CD4-positive, alpha-beta T cell (primary cell): ENCODE results near the gene TIPARP. TPM values are rescaled to one million over a fixed set of nuclear protein-coding genes. Genes with fewer than 3 reads are reported as not detected.
A peak's percentile ranks its signal among the peaks of the same experiment; 100 is the strongest.

ENCODE experiments used
- ATAC-seq: fragments of 200-7000 bp; cut with Tn5 transposase; one replicate; pipeline ENCODE4 v1.10.0; 2022; ENCODE audit warnings: mild to moderate bottlenecking; ENCODE audit not compliant: poor library complexity
- CTCF ChIA-PET: fragments of 350-600 bp; sonication (Branson Sonifier 250); formaldehyde crosslinking; loops from one replicate; lab custom pipeline; 2021; ENCODE audit warnings: antibody characterized with exemption, inconsistent platforms; lab: Charles Lee
- POLR2A ChIA-PET: fragments of 350-600 bp; sonication (Branson Sonifier 250); formaldehyde crosslinking; loops from one replicate; lab custom pipeline; 2021; ENCODE audit warnings: antibody characterized with exemption, inconsistent platforms; lab: Charles Lee
- DNase-seq, 14 experiments: peaks; one replicate each; pipeline ENCODE4 v3.0.0-alpha.2; 2013 to 2020; ENCODE audit warnings: mixed read lengths in 2 of 14
- H3K27ac ChIP-seq, 2 donors: one replicate each; pipeline versions ENCODE4 v1.5.1 to v1.7.0; 2013; ENCODE audit warnings: low read length in 2 of 2, low read depth in 1 of 2, mild to moderate bottlenecking in 1 of 2
- H3K27me3 ChIP-seq, 2 experiments: 1 replicate in 1 of 2; 2 replicates in 1 of 2; pipeline versions ENCODE4 v1.6.1 to v1.7.0; 2013; ENCODE audit warnings: low read length in 2 of 2, control low read depth in 1 of 2, mild to moderate bottlenecking in 1 of 2, moderate library complexity in 1 of 2; ENCODE audit not compliant: insufficient read depth in 2 of 2, control insufficient read depth in 1 of 2
- H3K36me3 ChIP-seq: one replicate; pipeline ENCODE4 v1.6.1; 2013; ENCODE audit warnings: low read length, control low read depth; ENCODE audit not compliant: insufficient read depth
- H3K4me1 ChIP-seq: one replicate; pipeline ENCODE4 v1.6.1; 2013; ENCODE audit warnings: low read length, control low read depth; ENCODE audit not compliant: insufficient read depth
- H3K4me3 ChIP-seq: one replicate; pipeline ENCODE4 v1.5.1; 2013; ENCODE audit warnings: mild to moderate bottlenecking, low read length, moderate library complexity
- H3K9me3 ChIP-seq, 2 experiments: 1 replicate in 1 of 2; 2 replicates in 1 of 2; pipeline versions ENCODE4 v1.6.1 to v1.7.0; 2013; ENCODE audit warnings: low read length in 2 of 2, mild to moderate bottlenecking in 2 of 2, control low read depth in 1 of 2, moderate library complexity in 1 of 2; ENCODE audit not compliant: control insufficient read depth in 1 of 2, insufficient read depth in 1 of 2
- H3K27ac Mint-ChIP-seq: one replicate; pipeline ENCODE4 v1.8.0; 2020; ENCODE audit warnings: mixed read lengths
- H3K27me3 Mint-ChIP-seq: one replicate; pipeline ENCODE4 v1.8.0; 2021; ENCODE audit warnings: mixed read lengths
- H3K36me3 Mint-ChIP-seq: one replicate; pipeline ENCODE4 v1.8.0; 2021; ENCODE audit warnings: low read depth, mixed read lengths
- H3K4me1 Mint-ChIP-seq: one replicate; pipeline ENCODE4 v1.8.0; 2021; ENCODE audit warnings: low read depth, mixed read lengths
- H3K4me3 Mint-ChIP-seq: one replicate; pipeline ENCODE4 v1.8.0; 2020; ENCODE audit warnings: mild to moderate bottlenecking, mixed read lengths
- H3K9me3 Mint-ChIP-seq: one replicate; pipeline ENCODE4 v1.8.0; 2020; ENCODE audit warnings: mixed read lengths
- CTCF ChIP-seq: fragments of 200-600 bp; IDR thresholded peaks from one replicate; pipeline ENCODE4 v1.8.0; 2022; ENCODE audit warnings: antibody characterized with exemption, mild to moderate bottlenecking
- intact Hi-C, 2 experiments: fragments of 100-400 bp; cut with DNase I in 1 of 2; cut with micrococcal nuclease in 1 of 2; formaldehyde crosslinking; loops; one replicate each; pipeline versions ENCODE4 v1.15.1 to v1.9.0; 2023 to 2025; cut with DNase I, micrococcal nuclease
- polyA plus RNA-seq, 2 donors: library from polyadenylated mRNA; unstranded; fragments of 120-200 nt; gene quantifications; one replicate each; pipeline ENCODE4 v1.2.1, GENCODE V29; 2013
- total RNA-seq, 174 experiments: library from RNA in 2 of 174; stranded (reverse) in 2 of 174; gene quantifications; one replicate each; pipeline ENCODE4 v1.2.3 and lab custom pipeline; 2021 to 2026

Gene TIPARP
- 100 to 1,000 TPM; 158 to 166 TPM for total RNA-seq
- 18.7 TPM for polyA plus RNA-seq (2013, experiment 1 of 2)
- 26.8 TPM for polyA plus RNA-seq (2013, experiment 2 of 2)
- 32.7 to 568 (median 186) reads per million in 172 experiments for total RNA-seq (lab: John Stamatoyannopoulos, UW)

- Histone ChIP-seq H3K27ac (peak within 1 kb of the TSS; percentile 68 to 93), H3K4me3 (peak within 1 kb of the TSS; percentile 85), H3K27me3 (no peaks in the 10 kb centered on the region), H3K9me3 (no peaks in the 10 kb centered on the region), H3K36me3 (peaks cover 17% of the 10 kb centered on the region), H3K4me1 (peaks cover 23% of the 10 kb centered on the region)
- H3K36me3 Mint-ChIP-seq = peaks cover 39% of the 10 kb centered on the region
- H3K27ac Mint-ChIP-seq = peak within 1 kb of the TSS; percentile 96
- peak within 1 kb of the TSS; percentile 93 for H3K4me3 Mint-ChIP-seq
- no peaks in the 10 kb centered on the region for H3K9me3 Mint-ChIP-seq
- H3K4me1 Mint-ChIP-seq = peaks cover 44% of the 10 kb centered on the region
- peak; percentile 63 for TF ChIP-seq CTCF
- ATAC-seq (peak; percentile 79), DNase-seq (peak; percentile 95 to 100 (median 99))
- no peaks in the 10 kb centered on the region for H3K27me3 Mint-ChIP-seq
- ChIA-PET CTCF (interaction anchor here (0.7 to 4.1 kb wide), 16 partner anchors 8 to 524 kb away, joined by 3 to 21 read pairs (median 4); partner anchors contain the start of gene SSR3), POLR2A (interaction anchor here (0.6 to 7.1 kb wide), 34 partner anchors 8 to 868 kb away, joined by 3 to 91 read pairs (median 4); partner anchors contain the start of genes C3orf33, CCNL1, SLC33A1 and SSR3)
- intact Hi-C loops = loop anchor here (1.0 to 5.0 kb wide), 10 partner anchors 72 to 817 kb away; partner anchors contain the start of gene SSR3 (in 2 of the 2)
Observed at GRCh38 chr3:156674046-156674910, at the start of gene TIPARP. Gene TIPARP, plus strand, starts transcription at chr3:156674590. Its CDS starts 3,108 bp downstream, at chr3:156677698.

GRCh38 chr3:156626104-156626503, 48.3 kb upstream of the TIPARP start:
- H3K9me3 ChIP-seq = no peaks in the 10 kb centered on the region
- DNase-seq = peak in 3 of 14 experiments; percentile 2 to 45 (median 7)
- Mint-ChIP-seq H3K27ac (no peak overlapping the region), H3K27me3 (no peaks in the 10 kb centered on the region), H3K4me1 (no peaks in the 10 kb centered on the region), H3K36me3 (no peaks in the 10 kb centered on the region), H3K4me3 (no peak overlapping the region), H3K9me3 (no peaks in the 10 kb centered on the region)
- H3K4me1 ChIP-seq = no peaks in the 10 kb centered on the region
- intact Hi-C loops = no loop called here
- no peak overlapping the region for H3K4me3 ChIP-seq
- ChIA-PET POLR2A (no interaction called here), CTCF (no interaction called here)
- H3K27ac ChIP-seq = no peak overlapping the region
- no peak for ATAC-seq
- no peaks in the 10 kb centered on the region for H3K27me3 ChIP-seq
- no peaks in the 10 kb centered on the region for H3K36me3 ChIP-seq
- no peak for TF ChIP-seq CTCF

GRCh38 chr3:156627946-156628569, 46.3 kb upstream of the TIPARP start:
- no peaks in the 10 kb centered on the region for H3K36me3 Mint-ChIP-seq
- DNase-seq = no peak
- ATAC-seq = no peak
- no peaks in the 10 kb centered on the region for H3K27me3 ChIP-seq
- no peak overlapping the region for H3K4me3 Mint-ChIP-seq
- H3K27ac Mint-ChIP-seq = no peak overlapping the region
- no peak overlapping the region for H3K27ac ChIP-seq
- no peaks in the 10 kb centered on the region for H3K4me1 ChIP-seq
- no peaks in the 10 kb centered on the region for H3K36me3 ChIP-seq
- H3K4me1 Mint-ChIP-seq = no peaks in the 10 kb centered on the region
- H3K4me3 ChIP-seq = no peak overlapping the region
- no peaks in the 10 kb centered on the region for H3K27me3 Mint-ChIP-seq
- POLR2A ChIA-PET = no interaction called here
- intact Hi-C loops = no loop called here
- CTCF ChIA-PET = interaction anchor here (0.9 kb wide), 1 partner anchor 10 kb away, joined by 4 read pairs; no protein-coding TSS in a partner anchor
- H3K9me3 Mint-ChIP-seq = no peaks in the 10 kb centered on the region
- TF ChIP-seq CTCF = no peak
- no peaks in the 10 kb centered on the region for H3K9me3 ChIP-seq
